A549 (cell line): ENCODE measurements around the gene SPRTN.

Experiments used
- CEBPB ChIP-seq, 2 experiments: fragments of >200 bp in 1 of 2; sonication (Bioruptor Twin) in 1 of 2; formaldehyde crosslinking in 1 of 2; IDR thresholded peaks; 2 replicates each; pipeline ENCODE4 v1.6.1; 2012 to 2016
- CTCF ChIP-seq: fragments of >200 bp; sonication (Bioruptor Twin); formaldehyde crosslinking; IDR thresholded peaks from 3 replicates; pipeline ENCODE4 v1.5.1; 2016
- FOXS1 ChIP-seq: fragments of 250-450 bp; sonication (Bioruptor Pico); IDR thresholded peaks from 2 replicates; pipeline ENCODE4 v1.5.0; 2020; ENCODE audit warnings: mild to moderate bottlenecking, moderate library complexity
- HOXB5 ChIP-seq: fragments of 250-450 bp; sonication (Bioruptor Pico); IDR thresholded peaks from 2 replicates; pipeline ENCODE4 v1.5.0; 2020; ENCODE audit warnings: mild to moderate bottlenecking, moderate library complexity
- JUN ChIP-seq, 2 experiments: fragments of >200 bp; sonication (Bioruptor Twin); formaldehyde crosslinking; IDR thresholded peaks; 2 replicates in 1 of 2; 3 replicates in 1 of 2; pipeline ENCODE4 v1.6.1; 2016 to 2017
- MAFK ChIP-seq: fragments of 450-650 bp; IDR thresholded peaks from 2 replicates; pipeline ENCODE4 v1.6.1; 2014; ENCODE audit not compliant: partially characterized antibody
- MAX ChIP-seq: IDR thresholded peaks from 2 replicates; pipeline ENCODE4 v1.6.1; 2012
- MYC ChIP-seq: IDR thresholded peaks from 2 replicates; pipeline ENCODE4 v1.6.1; 2012; ENCODE audit warnings: mild to moderate bottlenecking, inconsistent platforms, low read length, improper control_type of control experiment, borderline replicate concordance
- RCOR1 ChIP-seq: fragments of 150-350 bp; IDR thresholded peaks from 2 replicates; pipeline ENCODE4 v1.6.1; 2014; ENCODE audit warnings: antibody characterized with exemption, low read length, low read depth

GRCh38 chr1:231363624-231364023, 25.5 kb downstream of the SPRTN start:
- TF ChIP-seq JUN (IDR thresholded peaks at IDR 0.05), result no peak
- no peak for TF ChIP-seq MAX
- no peak for TF ChIP-seq HOXB5 (CRISPR knock-in tag)
- no peak for TF ChIP-seq CTCF
- TF ChIP-seq MYC, result no peak
- no peak for TF ChIP-seq CEBPB (IDR thresholded peaks at IDR 0.05)
- no peak for TF ChIP-seq MAFK
- no peak for TF ChIP-seq FOXS1 (CRISPR knock-in tag)
- TF ChIP-seq RCOR1, result no peak
